Ovary (tissue), 9 donors: Measurements from ENCODE around the gene RFC4. TPM values are rescaled to one million over a fixed set of nuclear protein-coding genes. Genes with fewer than 3 reads are reported as not detected.

ENCODE experiments used
- DNase-seq, 5 donors: peaks; one replicate each; pipeline ENCODE4 v3.0.0-alpha.2; 2019 to 2020
- H3K27ac ChIP-seq, 2 donors: fragments of 200-600 bp; one replicate each; pipeline versions ENCODE4 v1.5.1 to v1.8.0; 2019 to 2022
- H3K27me3 ChIP-seq: fragments of 200-600 bp; one replicate; pipeline ENCODE4 v1.8.0; 2022
- H3K36me3 ChIP-seq: fragments of 200-600 bp; sonication (generic); one replicate; pipeline ENCODE4 v1.5.1; 2019
- H3K4me1 ChIP-seq: one replicate; pipeline ENCODE4 v1.8.1; 2013; ENCODE audit warnings: mild to moderate bottlenecking, moderate library complexity; ENCODE audit not compliant: insufficient read depth
- H3K4me3 ChIP-seq: fragments of 200-600 bp; sonication (generic); one replicate; pipeline ENCODE4 v1.5.1; 2017
- H3K9me3 ChIP-seq, 2 donors: fragments of 200-600 bp in 1 of 2; sonication (generic) in 1 of 2; one replicate each; pipeline versions ENCODE4 v1.5.1 to v1.8.1; 2013 to 2019; ENCODE audit warnings: mild to moderate bottlenecking in 1 of 2, moderate library complexity in 1 of 2
- CTCF ChIP-seq, 3 donors: fragments of 450-650 bp in 2 of 3; fragments of 200-600 bp in 1 of 3; IDR thresholded peaks; one replicate each; pipeline versions ENCODE4 v1.5.1 to v1.8.0; 2016 to 2022; ENCODE audit warnings: antibody characterized with exemption in 3 of 3, mild to moderate bottlenecking in 1 of 3
- EP300 ChIP-seq: sonication (generic); formaldehyde crosslinking; IDR thresholded peaks from one replicate; pipeline ENCODE4 v1.6.1; 2017; ENCODE audit warnings: antibody characterized with exemption
- POLR2A ChIP-seq: fragments of 450-650 bp; IDR thresholded peaks from one replicate; pipeline ENCODE4 v1.6.1; 2017; ENCODE audit warnings: antibody characterized with exemption, mild to moderate bottlenecking, moderate library complexity
- WGBS, 3 donors: extraction: QIAGEN DNeasy Blood & Tissue Kit in 1 of 3; methylation state at CpG; one replicate each; pipeline versions ENCODE4 v1.1.5 to v1.1.7; 2013 to 2017; 5-methylcytosine and 5-hydroxymethylcytosine counted together
- intact Hi-C, 4 donors: fragments of 100-400 bp; cut with DNase I; formaldehyde crosslinking; loops; one replicate each; pipeline versions ENCODE4 v1.11.0 to v1.15.1; 2022 to 2023
- polyA plus RNA-seq, 2 donors: library from polyadenylated mRNA; stranded (reverse); fragments of 200-250 nt in 1 of 2; fragments of 350-450 nt in 1 of 2; fragmentation: Illumina TruSeq in 1 of 2; extraction: RNeasy Lipid Tissue Mini Kit (QIAGEN cat#74804) in 1 of 2; gene quantifications; one replicate each; pipeline ENCODE4 v1.2.3, GENCODE V29; 2013 to 2014
- total RNA-seq, 7 donors: library from RNA; depleted of rRNA in 2 of 7; stranded (reverse); fragments of >200 nt in 2 of 7; fragmentation: NEBNext Ultra II Directional in 3 of 7; extraction: Animal tissue kit (Norgen Biotek cat#: 25700) in 3 of 7; gene quantifications; one replicate each; pipeline versions ENCODE4 v1.1.0 to v1.2.4, GENCODE V29; 2016 to 2023
- donor health status: DM: no; HTN: no; CAD: no; lungs with moderate emphysema.
- donor health status: DM: no; HTN: no; CAD: no.
- donor health status: Bipolar disorder and iron deficiency.
- donor health status: DM: yes; HTN: yes; CAD: no.
- donor health status: DM: no; HTN: no; CAD: no.
- donor health status: DM: yes; HTN: yes; CAD: no.

The RFC4 gene
- total and polyA plus RNA-seq, 9 donors: 11.9 to 18.6 (median 13.8) TPM

DNA sequence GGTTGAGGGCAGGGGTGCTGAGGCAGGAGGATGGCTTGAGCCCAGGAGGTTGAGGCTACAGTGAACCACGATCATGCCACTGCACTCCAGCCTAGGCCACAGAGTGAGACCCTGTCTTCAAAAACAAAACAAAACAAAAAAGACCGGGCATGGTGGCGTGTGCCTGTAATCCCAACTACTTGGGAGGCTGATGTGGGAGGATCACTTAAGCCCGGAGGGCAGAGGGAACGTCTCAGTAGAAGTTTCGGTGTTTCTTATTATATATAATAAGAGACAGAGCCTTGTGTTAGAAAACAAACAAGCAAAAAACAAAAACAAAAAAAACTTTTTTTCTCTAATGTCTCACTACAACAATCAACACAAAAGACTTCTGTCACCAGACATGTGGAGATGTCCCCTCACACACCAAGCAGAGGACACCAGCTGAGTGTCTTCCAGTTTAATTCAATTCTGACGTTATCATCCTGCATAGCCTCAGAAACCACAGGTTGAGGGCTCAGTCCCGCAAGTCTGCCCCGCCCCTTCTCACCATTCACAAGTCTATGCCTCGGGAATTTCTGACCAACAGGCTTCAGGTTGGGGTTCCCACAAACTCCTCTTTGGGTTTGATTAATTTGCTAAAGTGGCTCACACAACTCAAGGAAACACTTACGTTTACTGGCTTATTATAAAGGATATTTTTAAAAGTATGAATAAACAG lies 46.9 kb downstream of the RFC4 start:
- H3K4me1 ChIP-seq: no peaks in the 10 kb centered on the region
- H3K27ac ChIP-seq: no peak overlapping the region
- TF ChIP-seq CTCF (IDR thresholded peaks at IDR 0.05) (no peak), EP300 (no peak), POLR2A (no peak)
- no peaks in the 10 kb centered on the region for H3K27me3 ChIP-seq
- intact Hi-C loops: no loop called here
- 65 to 71% (median 69%) methylated on average over 11 of the region's 11 CpGs for WGBS, 3 donors
- H3K9me3 ChIP-seq: no peaks in the 10 kb centered on the region
- no peak overlapping the region for H3K4me3 ChIP-seq
- H3K36me3 ChIP-seq: no peaks in the 10 kb centered on the region
- no peak for DNase-seq

GRCh38 chr3:186757686-186758220 lies 48.5 kb downstream of the RFC4 start:
- Histone ChIP-seq H3K36me3 (no peaks in the 10 kb centered on the region), H3K27me3 (no peaks in the 10 kb centered on the region), H3K4me3 (no peak overlapping the region), H3K27ac (no peak overlapping the region), H3K4me1 (no peaks in the 10 kb centered on the region), H3K9me3 (no peaks in the 10 kb centered on the region)
- intact Hi-C loops: no loop called here
- DNase-seq: no peak
- TF ChIP-seq POLR2A (no peak), EP300 (no peak), CTCF (IDR thresholded peaks at IDR 0.05) (no peak)
- WGBS, 3 donors: 71 to 82% (median 76%) methylated on average over 8 of the region's 8 CpGs

DNA sequence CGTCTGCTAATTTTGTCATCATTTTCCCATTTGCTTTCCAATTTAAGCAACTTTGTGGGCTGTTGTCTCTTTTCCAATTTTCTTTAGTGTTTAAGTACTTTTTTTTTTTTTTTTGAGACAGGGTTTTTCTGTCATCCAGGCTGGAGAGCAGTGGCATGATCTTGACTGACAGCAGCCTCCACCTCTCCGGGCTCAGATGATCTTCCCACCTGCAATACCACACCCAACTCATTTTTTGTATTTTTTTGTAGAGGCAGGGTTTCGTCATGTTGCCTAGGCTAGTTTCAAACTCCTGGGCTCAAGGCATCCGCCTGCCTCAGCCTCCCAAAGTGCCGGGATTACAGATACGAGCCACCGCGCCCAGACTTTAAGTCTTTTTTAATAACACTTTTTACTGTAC lies 49.1 kb downstream of the RFC4 start:
- Histone ChIP-seq H3K36me3 (no peaks in the 10 kb centered on the region), H3K9me3 (no peaks in the 10 kb centered on the region), H3K27me3 (no peaks in the 10 kb centered on the region), H3K4me3 (no peak overlapping the region), H3K4me1 (no peaks in the 10 kb centered on the region), H3K27ac (no peak overlapping the region)
- DNase-seq: no peak
- intact Hi-C loops: no loop called here
- WGBS, 3 donors: 83 to 87% (median 85%) methylated on average over 8 of the region's 8 CpGs
- no peak for TF ChIP-seq POLR2A
- no peak for TF ChIP-seq CTCF (IDR thresholded peaks at IDR 0.05)
- no peak for TF ChIP-seq EP300

- Histone ChIP-seq H3K9me3 (no peaks in the 10 kb centered on the region), H3K36me3 (no peaks in the 10 kb centered on the region), H3K4me3 (no peak overlapping the region), H3K27me3 (no peaks in the 10 kb centered on the region), H3K4me1 (no peaks in the 10 kb centered on the region), H3K27ac (no peak overlapping the region)
- 82 to 85% (median 82%) methylated on average over 5 of the region's 5 CpGs for WGBS, 3 donors
- intact Hi-C loops: no loop called here
- no peak for DNase-seq
- TF ChIP-seq POLR2A (no peak), CTCF (IDR thresholded peaks at IDR 0.05) (no peak), EP300 (no peak)
Observed at GRCh38 chr3:186754871-186755270, 51.4 kb downstream of the RFC4 start.
